ENCODE measurements around the gene DUSP22.

- TF ChIP-seq EZH2phosphoT487 (IDR thresholded peaks at IDR 0.05; ENCODE audit: low read depth, severe bottlenecking, unreplicated experiment) (no peak), CTCF (IDR thresholded peaks at IDR 0.05; ENCODE audit: poor library complexity) (no peak), EZH2 (IDR thresholded peaks at IDR 0.05; ENCODE audit: borderline replicate concordance) (no peak)
These were observed 23.9 kb downstream of the DUSP22 start for GRCh38 chr6:315921-316752.

All from hepatocyte (in vitro differentiated cells).